H1 (cell line): ENCODE results near the gene ZSCAN10. TPM values are rescaled to one million over a fixed set of nuclear protein-coding genes. Genes with fewer than 3 reads are reported as not detected.

ENCODE experiments used
- CTCF ChIA-PET: fragments of 300-600 bp; sonication (Branson Sonifier 250); formaldehyde crosslinking; loops from one replicate; lab custom pipeline; 2021; ENCODE audit not compliant: partially characterized antibody; lab: Charles Lee
- POLR2A ChIA-PET: fragments of 300-600 bp; sonication (Branson Sonifier 250); formaldehyde crosslinking; loops from one replicate; lab custom pipeline; 2021; ENCODE audit warnings: inconsistent platforms; ENCODE audit not compliant: partially characterized antibody; lab: Charles Lee
- DNase-seq, 2 experiments: peaks; one replicate each; pipeline versions ENCODE4 v3.0.0 to v3.0.0-alpha.2; 2010 to 2022; ENCODE audit warnings: low spot score in 2 of 2, low read depth in 1 of 2, mixed read lengths in 1 of 2
- FAIRE-seq: peaks from 2 replicates; lab custom pipeline; 2011; peaks lifted over from hg19 to GRCh38; lab: Jason Lieb, UNC
- H2AFZ ChIP-seq: 2 replicates; pipeline ENCODE4 v1.8.1; 2012; ENCODE audit warnings: low read length, inconsistent platforms
- H2AK5ac ChIP-seq: 2 replicates; pipeline ENCODE4 v1.6.1; 2013; ENCODE audit warnings: low read depth, low read length
- H2BK120ac ChIP-seq: replicated peaks from 2 replicates; pipeline ENCODE3; 2013; ENCODE audit warnings: low read depth, low read length, inconsistent platforms
- H2BK12ac ChIP-seq: 2 replicates; pipeline ENCODE4 v1.6.1; 2013; ENCODE audit warnings: low read depth, low read length
- H2BK15ac ChIP-seq: 2 replicates; pipeline ENCODE4 v1.6.1; 2013; ENCODE audit warnings: low read length
- H2BK20ac ChIP-seq: 2 replicates; pipeline ENCODE4 v1.6.1; 2013; ENCODE audit warnings: low read length
- H2BK5ac ChIP-seq: 2 replicates; pipeline ENCODE4 v1.6.1; 2013; ENCODE audit warnings: low read depth, low read length
- H3K14ac ChIP-seq: 2 replicates; pipeline ENCODE4 v1.6.1; 2013; ENCODE audit warnings: inconsistent platforms; ENCODE audit not compliant: insufficient read length
- H3K18ac ChIP-seq: 2 replicates; pipeline ENCODE4 v1.6.1; 2013; ENCODE audit warnings: low read length; ENCODE audit errors: extremely low read depth
- H3K23ac ChIP-seq: 2 replicates; pipeline ENCODE4 v1.6.1; 2013; ENCODE audit warnings: inconsistent platforms; ENCODE audit not compliant: insufficient read length
- H3K23me2 ChIP-seq: 2 replicates; pipeline ENCODE4 v1.6.1; 2013; ENCODE audit warnings: low read depth, low read length
- H3K27ac ChIP-seq: 2 replicates; pipeline ENCODE4 v1.6.1; 2011; ENCODE audit warnings: low read depth, low read length, inconsistent platforms
- H3K27me3 ChIP-seq, 4 experiments: replicated peaks in 1 of 4; 1 replicate in 1 of 4; 2 replicates in 3 of 4; pipeline versions ENCODE4 v1.6.1 to v1.8.1; 2011 to 2013; ENCODE audit warnings: low read length in 3 of 4, mild to moderate bottlenecking in 3 of 4, inconsistent platforms in 2 of 4, mixed read lengths in 2 of 4, moderate library complexity in 1 of 4; ENCODE audit not compliant: control insufficient read depth in 3 of 4, insufficient read depth in 3 of 4; ENCODE audit errors: extremely low read depth in 1 of 4
- H3K36me3 ChIP-seq, 4 experiments: 2 replicates each; pipeline versions ENCODE4 v1.6.1 to v1.8.1; 2011 to 2013; ENCODE audit warnings: mild to moderate bottlenecking in 4 of 4, low read length in 3 of 4, moderate library complexity in 2 of 4, control low read depth in 1 of 4, inconsistent platforms in 1 of 4; ENCODE audit not compliant: insufficient read depth in 4 of 4, control insufficient read depth in 2 of 4
- H3K4ac ChIP-seq: replicated peaks from 2 replicates; pipeline ENCODE3; 2013; ENCODE audit warnings: low read length, low read depth, mixed read lengths, inconsistent platforms; ENCODE audit not compliant: insufficient read length
- H3K4me1 ChIP-seq, 4 experiments: replicated peaks in 1 of 4; 1 replicate in 1 of 4; 2 replicates in 3 of 4; pipeline versions ENCODE4 v1.6.1 to v1.8.1; 2011 to 2013; ENCODE audit warnings: low read length in 3 of 4, inconsistent platforms in 2 of 4, mixed read lengths in 1 of 4; ENCODE audit not compliant: insufficient read depth in 4 of 4, control insufficient read depth in 3 of 4
- H3K4me2 ChIP-seq, 2 experiments: 2 replicates each; pipeline versions ENCODE4 v1.6.1 to v1.8.1; 2011 to 2013; ENCODE audit warnings: low read depth in 2 of 2, low read length in 2 of 2, control low read depth in 1 of 2, inconsistent platforms in 1 of 2, mild to moderate bottlenecking in 1 of 2; ENCODE audit not compliant: insufficient read depth in 1 of 2
- H3K4me3 ChIP-seq, 4 experiments: fragments of 200-600, 300-600 bp in 1 of 4; sonication (generic), shearing (Covaris generic), sonication (Bioruptor Twin) in 1 of 4; 2 replicates each; pipeline versions ENCODE4 v1.5.1 to v1.8.1; 2011 to 2016; ENCODE audit warnings: low read length in 4 of 4, low read depth in 3 of 4, control low read depth in 2 of 4, inconsistent platforms in 2 of 4, mild to moderate bottlenecking in 2 of 4, mixed read lengths in 1 of 4, moderate library complexity in 1 of 4; ENCODE audit not compliant: insufficient read depth in 2 of 4; ENCODE audit errors: extremely low read depth in 1 of 4
- H3K56ac ChIP-seq: replicated peaks from 2 replicates; pipeline ENCODE3; 2013; ENCODE audit warnings: low read depth, mild to moderate bottlenecking, mixed read lengths, low read length, inconsistent platforms; ENCODE audit not compliant: insufficient read length
- H3K79me1 ChIP-seq: 2 replicates; pipeline ENCODE4 v1.6.1; 2013; ENCODE audit warnings: low read depth, low read length, control low read depth
- H3K79me2 ChIP-seq, 2 experiments: 2 replicates each; pipeline versions ENCODE4 v1.6.1 to v1.8.1; 2012 to 2013; ENCODE audit warnings: low read length in 2 of 2, mild to moderate bottlenecking in 2 of 2, inconsistent platforms in 1 of 2; ENCODE audit not compliant: insufficient read depth in 2 of 2, control insufficient read depth in 1 of 2
- H3K9ac ChIP-seq, 4 experiments: replicated peaks in 1 of 4; 1 replicate in 1 of 4; 2 replicates in 3 of 4; pipeline versions ENCODE4 v1.6.1 to v1.8.1; 2011 to 2013; ENCODE audit warnings: low read depth in 3 of 4, low read length in 3 of 4, control low read depth in 2 of 4, mild to moderate bottlenecking in 2 of 4, moderate library complexity in 2 of 4, inconsistent platforms in 1 of 4; ENCODE audit errors: extremely low read depth in 1 of 4
- H3K9me3 ChIP-seq, 2 experiments: 2 replicates each; pipeline versions ENCODE4 v1.6.1 to v1.8.1; 2012 to 2013; ENCODE audit warnings: mild to moderate bottlenecking in 2 of 2, moderate library complexity in 2 of 2, control low read depth in 1 of 2, inconsistent platforms in 1 of 2, low read depth in 1 of 2, low read length in 1 of 2, mixed read lengths in 1 of 2; ENCODE audit not compliant: insufficient read depth in 2 of 2
- H4K20me1 ChIP-seq, 2 experiments: replicated peaks in 1 of 2; 2 replicates each; pipeline versions ENCODE3 to v1.8.1; 2011 to 2013; ENCODE audit warnings: inconsistent platforms in 2 of 2, low read length in 2 of 2, mild to moderate bottlenecking in 1 of 2; ENCODE audit not compliant: insufficient read depth in 2 of 2, control insufficient read depth in 1 of 2
- H4K5ac ChIP-seq: 2 replicates; pipeline ENCODE4 v1.6.1; 2013; ENCODE audit warnings: low read length, low read depth, mixed read lengths, inconsistent platforms; ENCODE audit not compliant: insufficient read length
- H4K8ac ChIP-seq: 2 replicates; pipeline ENCODE4 v1.8.0; 2013; ENCODE audit warnings: mild to moderate bottlenecking, moderate library complexity, low read length, inconsistent platforms; ENCODE audit not compliant: insufficient read depth; ENCODE audit errors: extremely low read depth
- H4K91ac ChIP-seq: replicated peaks from 2 replicates; pipeline ENCODE3; 2013; ENCODE audit warnings: low read length, mixed read lengths, inconsistent platforms; ENCODE audit not compliant: insufficient read length
- CEBPB ChIP-seq: IDR thresholded peaks from 2 replicates; pipeline ENCODE4 v1.6.1; 2012; ENCODE audit warnings: low read depth, low read length
- CHD1 ChIP-seq: IDR thresholded peaks from 2 replicates; pipeline ENCODE4 v1.6.1; 2012; ENCODE audit warnings: low read depth, low read length, improper control_type of control experiment
- CTCF ChIP-seq, 3 experiments: IDR thresholded peaks; 1 replicate in 2 of 3; 2 replicates in 1 of 3; pipeline versions ENCODE4 v1.5.1 to v1.6.1; 2011; ENCODE audit warnings: low read length in 3 of 3, mild to moderate bottlenecking in 3 of 3, inconsistent platforms in 2 of 3, low read depth in 1 of 3, moderate library complexity in 1 of 3; ENCODE audit not compliant: insufficient read depth in 1 of 3; ENCODE audit errors: control extremely low read depth in 1 of 3
- JUN ChIP-seq: IDR thresholded peaks from 2 replicates; pipeline ENCODE4 v1.6.1; 2011; ENCODE audit warnings: low read depth, mild to moderate bottlenecking, improper control_type of control experiment, low read length
- JUND ChIP-seq: IDR thresholded peaks from 2 replicates; pipeline ENCODE4 v1.6.1; 2011; ENCODE audit warnings: mild to moderate bottlenecking, improper control_type of control experiment, low read length
- KDM5A ChIP-seq: fragments of 200-600 bp; IDR thresholded peaks from 2 replicates; pipeline ENCODE4 v1.7.1; 2012; ENCODE audit warnings: mild to moderate bottlenecking, low read length, inconsistent platforms, mixed read lengths
- MAX ChIP-seq: IDR thresholded peaks from 2 replicates; pipeline ENCODE4 v1.6.1; 2012; ENCODE audit warnings: inconsistent platforms
- NRF1 ChIP-seq: IDR thresholded peaks from 2 replicates; pipeline ENCODE4 v1.6.1; 2011; ENCODE audit warnings: mild to moderate bottlenecking, low read depth, low read length, improper control_type of control experiment
- RAD21 ChIP-seq, 2 experiments: IDR thresholded peaks in 1 of 2; conservative IDR thresholded peaks in 1 of 2; 2 replicates each; pipeline ENCODE4 v1.6.1; 2011; ENCODE audit warnings: low read depth in 2 of 2, low read length in 2 of 2, improper control_type of control experiment in 1 of 2, inconsistent platforms in 1 of 2, mild to moderate bottlenecking in 1 of 2, moderate library complexity in 1 of 2
- YY1 ChIP-seq: IDR thresholded peaks from 2 replicates; pipeline ENCODE4 v1.6.1; 2011; ENCODE audit warnings: low read depth, mild to moderate bottlenecking, low read length
- WGBS, 2 experiments: shearing (Covaris generic) in 1 of 2; methylation state at CpG; one replicate each; pipeline versions ENCODE4 v1.1.6 to v1.1.7; 2013 to 2015; ENCODE audit warnings: low lambda C conversion rate in 2 of 2, mixed read lengths in 2 of 2, inconsistent platforms in 1 of 2, low coverage in 1 of 2, missing lambda C conversion rate in 1 of 2; ENCODE audit not compliant: insufficient replicate concordance in 2 of 2, insufficient coverage in 1 of 2, insufficient read length in 1 of 2; ENCODE audit errors: extremely low coverage in 1 of 2, missing lambda C conversion rate in 1 of 2; 5-methylcytosine and 5-hydroxymethylcytosine counted together
- polyA plus RNA-seq, 7 experiments: library from polyadenylated mRNA; depleted of rRNA in 3 of 7; stranded (reverse) in 5 of 7; unstranded in 2 of 7; fragments of >200 nt in 5 of 7; fragments of 200-250 nt in 2 of 7; gene quantifications; 1 replicate in 5 of 7; 2 replicates in 1 of 7; 4 replicates in 1 of 7; pipeline versions ENCODE4 v1.2.1 to v1.2.3, GENCODE V29; 2011 to 2013; ENCODE audit warnings: missing spikeins in 2 of 7, mixed read lengths in 2 of 7
- total RNA-seq: library from RNA; stranded (reverse); fragmentation: NEBNext Ultra II Directional; extraction: Animal tissue kit (Norgen Biotek cat#: 25700); gene quantifications from 2 replicates; pipeline ENCODE4 v1.2.1, GENCODE V29; 2021

Gene ZSCAN10
- total and polyA plus RNA-seq, 2 of the 8 experiments (the other 6 are each of a cell fraction or from before 2014, with no cell fraction given), result 209 to 314 TPM

- FAIRE-seq (no peak), DNase-seq (no peak)
- Histone ChIP-seq H3K18ac (no peak overlapping the region), H2BK12ac (no peak overlapping the region), H4K20me1 (peaks cover 0 to 4% of the 10 kb centered on the region in 2 experiments), H2BK20ac (no peak overlapping the region; the same call in 1 of the 2 replicates), H2BK5ac (no peak overlapping the region), H3K23ac (no peak overlapping the region), H3K27me3 (no peaks in the 10 kb centered on the region; a peak in 1 of 7 replicates), H2AFZ (no peak overlapping the region), H3K27ac (no peak overlapping the region), H2BK120ac (no peak overlapping the region), H3K4me1 (peaks cover 0 to 2% (median 0%) of the 10 kb centered on the region in 4 experiments; a peak in 2 of 7 replicates), H4K8ac (no peak overlapping the region), H3K23me2 (no peaks in the 10 kb centered on the region), H3K14ac (no peak overlapping the region), H3K4ac (no peak overlapping the region), H4K91ac (no peak overlapping the region), H2AK5ac (no peak overlapping the region), H3K79me2 (no peaks in the 10 kb centered on the region), H4K5ac (no peak overlapping the region), H3K9me3 (no peaks in the 10 kb centered on the region), H3K9ac (no peak overlapping the region), H3K4me3 (no peak overlapping the region), H3K36me3 (no peaks in the 10 kb centered on the region), H3K79me1 (no peaks in the 10 kb centered on the region), H2BK15ac (no peak overlapping the region), H3K4me2 (no peak overlapping the region), H3K56ac (no peak overlapping the region)
- CTCF ChIA-PET, result interaction anchor here (0.6 to 4.4 kb wide), 11 partner anchors 10 to 426 kb away, joined by 3 to 22 read pairs (median 8); partner anchors contain the start of genes CLUAP1 and ZSCAN10
- 64% methylated on average over 7 of the region's 9 CpGs; no CpG with 5 or more reads in 1 of the 2 experiments for WGBS, 2 experiments
- POLR2A ChIA-PET, result interaction anchor here (0.9 to 6.6 kb wide), 10 partner anchors 9 to 52 kb away, joined by 3 to 86 read pairs (median 6); partner anchors contain the start of genes IL32 and ZSCAN10
- TF ChIP-seq CTCF (IDR thresholded peaks at IDR 0.05; ENCODE audit: control extremely low read depth in 1 of 3, insufficient read depth in 1 of 3, low read depth in 1 of 3, low read length in 3 of 3) (no peak), RAD21 (IDR thresholded peaks at IDR 0.05 in 1 of 2, conservative IDR thresholded peaks at IDR 0.05 in 1 of 2; ENCODE audit: low read depth in 2 of 2, low read length in 2 of 2) (no peak), MAX (no peak), CEBPB (no peak), YY1 (no peak), KDM5A (no peak), CHD1 (no peak), JUND (no peak), JUN (no peak), NRF1 (no peak)
These were observed 24.1 kb downstream of the ZSCAN10 start for GRCh38 chr16:3074860-3075522.
